Omental fat pad (tissue), 4 donors: ENCODE measurements around the gene TTYH2. TPM values are rescaled to one million over a fixed set of nuclear protein-coding genes. Genes with fewer than 3 reads are reported as not detected.

ENCODE experiments used
- ATAC-seq: fragments of 150-250 bp; one replicate; pipeline ENCODE4 v1.9.1; 2016; ENCODE audit warnings: mild to moderate bottlenecking, moderate library complexity; ENCODE audit not compliant: low FRiP score
- DNase-seq: peaks from one replicate; pipeline ENCODE4 v3.0.0-alpha.2; 2019; ENCODE audit warnings: low spot score
- total RNA-seq, 4 donors: library from RNA; depleted of rRNA; stranded (reverse); fragments of >200 nt; gene quantifications; one replicate each; pipeline ENCODE4 v1.1.0, GENCODE V29; 2016
- TF ChIP-seq, protein P1 (sequence below), 3 donors: fragments of 450-650 bp; IDR thresholded peaks; one replicate each; pipeline ENCODE4 v1.5.1; 2016 to 2017; ENCODE audit warnings: antibody characterized with exemption in 3 of 3, mild to moderate bottlenecking in 3 of 3, moderate library complexity in 2 of 3

Gene TTYH2
- total RNA-seq, 4 donors from 2014 or later = 5.9 to 9.0 (median 7.9) TPM

DNA sequence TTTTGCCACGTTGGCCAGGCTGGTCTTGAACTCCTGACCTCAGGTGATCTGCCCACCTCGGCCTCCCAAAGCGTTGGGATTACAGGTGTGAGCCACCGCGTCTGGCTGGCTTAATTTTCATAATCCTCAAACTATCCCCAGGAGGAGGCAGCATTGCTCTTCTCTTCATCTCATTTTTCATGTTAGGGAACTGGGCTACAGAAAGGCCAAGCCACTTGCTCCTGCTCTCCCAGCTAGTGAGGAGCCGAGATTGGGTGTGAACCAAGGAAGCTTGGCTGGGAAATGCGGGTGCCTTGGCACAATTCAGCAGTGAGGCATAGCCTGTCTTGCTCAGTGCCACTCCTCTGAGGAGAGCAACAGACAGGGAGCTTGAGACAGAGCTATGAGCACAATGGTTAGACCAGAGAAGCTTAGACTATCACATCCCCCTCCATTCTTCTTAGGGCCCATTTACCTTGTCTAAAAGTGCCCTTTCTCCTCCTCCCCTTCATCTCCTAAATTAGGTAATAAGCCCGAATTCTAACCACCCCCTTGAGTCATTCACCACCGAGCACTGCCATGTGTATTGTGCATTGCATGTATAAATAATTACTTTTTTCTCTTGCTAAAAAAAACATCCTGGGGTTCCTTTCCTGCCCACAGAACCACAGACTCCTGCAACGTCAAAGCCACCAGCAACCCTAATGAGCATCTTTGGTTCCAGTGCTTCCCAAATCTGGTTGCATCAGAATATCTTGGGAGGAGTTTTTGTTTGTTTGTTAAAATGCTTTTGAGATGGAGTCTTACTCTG lies 92.7 kb downstream of the TTYH2 start:
- TF ChIP-seq, protein P1, sequence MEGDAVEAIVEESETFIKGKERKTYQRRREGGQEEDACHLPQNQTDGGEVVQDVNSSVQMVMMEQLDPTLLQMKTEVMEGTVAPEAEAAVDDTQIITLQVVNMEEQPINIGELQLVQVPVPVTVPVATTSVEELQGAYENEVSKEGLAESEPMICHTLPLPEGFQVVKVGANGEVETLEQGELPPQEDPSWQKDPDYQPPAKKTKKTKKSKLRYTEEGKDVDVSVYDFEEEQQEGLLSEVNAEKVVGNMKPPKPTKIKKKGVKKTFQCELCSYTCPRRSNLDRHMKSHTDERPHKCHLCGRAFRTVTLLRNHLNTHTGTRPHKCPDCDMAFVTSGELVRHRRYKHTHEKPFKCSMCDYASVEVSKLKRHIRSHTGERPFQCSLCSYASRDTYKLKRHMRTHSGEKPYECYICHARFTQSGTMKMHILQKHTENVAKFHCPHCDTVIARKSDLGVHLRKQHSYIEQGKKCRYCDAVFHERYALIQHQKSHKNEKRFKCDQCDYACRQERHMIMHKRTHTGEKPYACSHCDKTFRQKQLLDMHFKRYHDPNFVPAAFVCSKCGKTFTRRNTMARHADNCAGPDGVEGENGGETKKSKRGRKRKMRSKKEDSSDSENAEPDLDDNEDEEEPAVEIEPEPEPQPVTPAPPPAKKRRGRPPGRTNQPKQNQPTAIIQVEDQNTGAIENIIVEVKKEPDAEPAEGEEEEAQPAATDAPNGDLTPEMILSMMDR (IDR thresholded peaks at IDR 0.05) = no peak
- DNase-seq (no peak), ATAC-seq (no peak)

DNA sequence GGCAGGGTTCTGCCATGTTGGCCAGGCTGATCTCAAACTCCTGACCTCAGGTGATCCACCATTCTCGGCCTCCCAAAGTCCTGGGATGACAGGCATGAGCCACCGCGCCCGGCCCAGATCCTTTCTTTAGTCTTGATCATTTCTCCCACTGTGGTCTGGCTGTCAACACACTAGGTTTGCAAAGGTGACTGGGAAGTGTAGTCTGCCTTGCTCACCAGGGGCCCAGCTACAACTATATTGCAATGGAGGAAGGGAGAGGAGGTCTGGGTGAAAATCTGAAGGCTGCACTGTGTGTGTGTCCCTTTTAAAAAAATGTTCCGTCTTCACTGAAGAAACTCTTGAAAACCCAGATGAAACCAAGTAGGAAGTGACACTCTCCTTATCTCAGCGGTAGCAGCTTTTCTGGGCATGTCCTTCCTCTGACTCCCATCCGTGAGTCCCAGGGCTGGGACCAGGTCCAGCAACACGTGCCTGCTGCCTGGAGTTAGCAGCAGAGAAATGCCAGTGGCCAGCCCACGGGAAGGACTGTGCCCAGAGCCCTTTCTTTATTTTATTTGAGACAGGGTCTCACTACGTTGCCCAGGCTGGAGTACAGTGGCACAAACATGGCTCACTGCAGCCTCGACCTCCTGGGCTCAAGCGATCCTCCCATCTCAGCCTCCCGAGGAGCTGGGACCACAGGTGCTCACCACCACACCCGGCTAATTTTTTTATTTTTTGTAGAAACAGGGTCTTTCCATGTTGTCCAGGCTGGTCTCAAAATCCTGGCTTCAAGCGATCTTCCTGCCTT lies 94.8 kb downstream of the TTYH2 start:
- no peak for DNase-seq
- no peak for ATAC-seq
- TF ChIP-seq, protein P1 (IDR thresholded peaks at IDR 0.05) = no peak

DNA sequence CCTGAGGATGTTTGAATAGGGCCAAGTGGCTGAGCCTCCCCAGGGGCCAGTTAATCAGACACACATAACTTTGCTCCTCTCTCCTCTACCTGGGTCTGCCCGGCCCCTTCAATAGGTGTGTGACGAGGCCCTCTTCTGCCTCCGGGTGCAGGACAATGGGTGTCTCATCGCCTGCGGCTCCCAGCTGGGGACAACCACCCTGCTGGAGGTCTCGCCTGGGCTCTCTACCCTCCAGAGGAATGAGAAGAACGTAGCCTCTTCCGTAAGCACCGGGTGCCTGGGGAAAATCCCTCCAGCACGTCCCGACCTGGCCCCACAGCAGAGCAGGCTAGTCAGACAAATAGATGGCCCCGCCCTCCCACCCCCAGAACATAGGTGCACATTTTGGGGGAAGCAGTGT lies 96.5 kb downstream of the TTYH2 start:
- DNase-seq (no peak), ATAC-seq (no peak)
- TF ChIP-seq, protein P1 (IDR thresholded peaks at IDR 0.05) = no peak

Other genes with a start within 250 kb of the TTYH2 start
- 100 to 1,000 TPM; 333 to 392 (median 362) TPM for gene RPL38, start 9.9 kb upstream of the TTYH2 start, total RNA-seq
- gene DNAI2, start 60.7 kb downstream of the TTYH2 start, total RNA-seq = not detected
- 1 to 10 TPM in 2 of 4 donors, under 1 TPM in 2; 0.72 to 2.4 (median 1.4) TPM for gene KIF19, start 112.7 kb downstream of the TTYH2 start, total RNA-seq
- gene BTBD17, start 148.3 kb downstream of the TTYH2 start, total RNA-seq = under 1 TPM in 1 of 4 donors, not detected in 3; 0.36 TPM
- not detected for gene GPR142, start 153.9 kb downstream of the TTYH2 start, total RNA-seq
- gene GPRC5C, start 218.5 kb downstream of the TTYH2 start, total RNA-seq = 10 to 100 TPM; 11.5 to 29.0 (median 16.0) TPM